Keratinocyte (primary cell): ENCODE measurements around the gene KIZ.

Source experiments
- CTCF ChIP-seq, 3 experiments: IDR thresholded peaks in 1 of 3; conservative IDR thresholded peaks in 1 of 3; optimal IDR thresholded peaks in 1 of 3; 2 replicates in 2 of 3; 3 replicates in 1 of 3; pipeline versions ENCODE3 to v1.5.1; 2011; ENCODE audit warnings: low read length in 3 of 3, mild to moderate bottlenecking in 3 of 3, moderate library complexity in 2 of 3, control low read depth in 1 of 3, inconsistent platforms in 1 of 3; ENCODE audit not compliant: insufficient read depth in 2 of 3; ENCODE audit errors: extremely low read depth in 1 of 3
- EZH2 ChIP-seq: IDR thresholded peaks from one replicate; pipeline ENCODE4 v1.6.1; 2012; ENCODE audit warnings: inconsistent platforms, mild to moderate bottlenecking, low read length, moderate library complexity

DNA sequence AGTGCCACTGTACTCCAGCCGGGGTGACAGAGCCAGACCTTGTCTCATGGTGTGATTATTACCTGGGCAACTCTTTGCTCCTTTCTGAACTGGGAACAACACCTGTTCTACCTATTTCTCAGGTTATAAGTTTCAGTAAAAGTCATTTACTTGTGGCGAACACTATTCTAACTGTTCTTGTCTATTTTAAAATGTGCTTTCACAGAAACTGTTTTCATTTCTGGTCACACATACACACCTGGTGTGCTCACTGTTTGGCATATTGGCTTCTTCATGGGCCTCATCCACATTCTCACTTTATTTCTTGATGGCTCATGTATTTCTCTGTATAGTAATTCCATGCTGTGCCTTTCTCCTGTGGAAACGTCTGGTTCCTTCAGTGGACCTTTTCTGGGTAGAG is 146.8 kb downstream of the KIZ start:
- TF ChIP-seq CTCF (optimal IDR thresholded peaks at IDR 0.05 in 1 of 3, IDR thresholded peaks at IDR 0.05 in 1 of 3, conservative IDR thresholded peaks at IDR 0.05 in 1 of 3; ENCODE audit: extremely low read depth in 1 of 3, insufficient read depth in 2 of 3, low read length in 3 of 3) (no peak), EZH2 (no peak)
